Measurements from ENCODE around the gene CAMK1D. TPM values are rescaled to one million over a fixed set of nuclear protein-coding genes. Genes with fewer than 3 reads are reported as not detected.

Gene CAMK1D
- total RNA-seq, 1 experiment from 2014 or later = 0.52 TPM

DNA sequence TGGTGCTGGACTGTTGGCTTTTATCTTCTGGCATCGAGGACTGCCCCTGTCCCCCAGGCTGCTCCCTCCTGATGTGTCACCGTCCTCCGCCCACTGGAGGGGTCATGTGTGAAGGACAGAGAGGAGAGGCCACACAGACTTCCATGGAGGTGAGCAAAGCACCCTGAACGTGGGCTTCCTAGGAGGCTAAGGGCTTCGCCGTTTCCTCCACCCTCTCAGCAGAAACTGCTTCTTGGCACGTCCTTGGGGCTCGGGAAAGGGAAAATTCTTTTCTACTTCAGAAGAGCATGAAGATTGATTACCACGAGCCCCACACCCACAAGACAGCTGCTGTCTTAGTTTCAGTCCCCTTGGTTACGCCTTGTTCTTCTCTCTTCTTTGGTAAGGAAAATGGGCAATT is 433.9 kb downstream of the CAMK1D start:
- no peak for DNase-seq (ENCODE audit: low read depth)

DNA sequence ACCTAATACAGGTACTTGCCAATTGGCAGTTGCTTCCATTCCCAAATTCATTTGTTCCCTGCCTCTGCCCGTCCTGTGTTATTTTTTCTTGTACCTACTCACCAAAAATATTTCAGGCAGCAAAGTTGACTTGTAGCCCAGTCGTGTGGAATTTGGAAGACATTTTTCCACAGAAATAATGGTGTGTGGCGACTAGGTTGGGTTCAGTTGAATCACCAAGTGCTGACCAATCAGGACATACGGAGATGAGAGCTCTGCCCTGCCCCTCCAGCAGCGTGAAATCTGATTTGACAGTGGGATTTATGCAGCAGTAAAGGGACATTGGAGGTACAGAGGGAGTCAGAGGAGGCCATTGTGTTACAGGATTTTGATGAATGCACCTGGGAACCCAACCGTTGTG is 435.3 kb downstream of the CAMK1D start:
- DNase-seq (ENCODE audit: low read depth) = no peak

DNA sequence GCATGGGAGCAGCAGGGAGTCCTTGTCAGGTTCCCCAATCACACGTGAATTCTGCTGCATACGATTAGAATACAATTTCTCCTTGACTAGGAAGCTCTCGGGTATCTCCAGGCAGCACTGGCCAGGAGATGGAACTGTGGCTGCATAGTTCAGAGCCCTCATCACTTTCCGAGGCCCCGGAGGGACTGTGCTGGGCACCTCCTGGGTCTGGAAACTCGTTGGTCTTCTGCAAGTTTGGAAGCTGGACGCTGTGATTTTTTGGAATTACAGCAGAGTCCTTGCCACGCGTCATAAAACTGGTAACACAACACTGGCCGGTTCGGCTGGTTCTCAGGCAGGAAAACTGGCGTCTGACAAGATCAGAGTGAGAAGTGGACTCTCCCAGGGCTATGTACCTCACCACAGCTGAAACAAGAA is 436.1 kb downstream of the CAMK1D start:
- no peak for DNase-seq (ENCODE audit: low read depth)

DNA sequence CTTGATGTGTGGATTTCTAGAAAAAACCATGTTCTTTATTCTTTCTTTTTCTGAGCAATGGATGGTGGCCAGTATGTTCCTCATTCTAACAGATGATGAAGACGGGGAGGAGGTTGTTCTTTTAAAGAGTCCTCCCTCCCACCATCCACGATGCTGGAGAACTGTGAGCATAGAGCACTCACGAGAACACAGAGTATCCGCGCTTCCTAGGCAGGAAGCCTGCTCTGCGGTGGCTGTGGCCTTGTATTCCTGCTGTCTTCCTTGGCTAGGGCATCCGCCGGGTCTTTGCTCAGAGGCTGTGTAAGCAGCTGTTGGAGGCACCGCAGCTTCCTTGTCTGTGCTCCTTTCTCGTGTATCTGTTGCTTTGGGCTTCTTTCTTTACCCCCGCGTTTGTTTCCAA is 437.9 kb downstream of the CAMK1D start:
- DNase-seq (ENCODE audit: low read depth) = no peak

DNA sequence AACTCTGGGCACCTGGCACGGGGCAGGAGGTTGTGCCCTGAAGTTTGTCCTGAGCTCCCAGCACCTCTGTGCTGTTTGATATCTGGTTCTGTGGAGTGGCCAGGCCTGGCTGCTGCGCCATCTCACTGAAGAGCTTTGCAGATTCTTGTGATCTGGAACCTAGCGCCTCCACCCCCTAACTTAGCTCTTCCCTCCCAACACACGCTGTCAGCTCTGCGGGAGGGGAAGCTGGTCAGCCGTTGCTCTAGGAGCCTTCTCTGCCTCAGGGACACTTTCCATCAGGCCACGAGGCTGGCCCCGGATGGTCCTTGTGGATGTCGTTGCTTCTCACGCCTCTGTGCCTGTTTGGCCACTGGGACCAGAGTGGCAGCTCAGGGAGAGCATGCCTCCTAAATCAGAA is 438.9 kb downstream of the CAMK1D start:
- DNase-seq (ENCODE audit: low read depth) = no peak

DNA sequence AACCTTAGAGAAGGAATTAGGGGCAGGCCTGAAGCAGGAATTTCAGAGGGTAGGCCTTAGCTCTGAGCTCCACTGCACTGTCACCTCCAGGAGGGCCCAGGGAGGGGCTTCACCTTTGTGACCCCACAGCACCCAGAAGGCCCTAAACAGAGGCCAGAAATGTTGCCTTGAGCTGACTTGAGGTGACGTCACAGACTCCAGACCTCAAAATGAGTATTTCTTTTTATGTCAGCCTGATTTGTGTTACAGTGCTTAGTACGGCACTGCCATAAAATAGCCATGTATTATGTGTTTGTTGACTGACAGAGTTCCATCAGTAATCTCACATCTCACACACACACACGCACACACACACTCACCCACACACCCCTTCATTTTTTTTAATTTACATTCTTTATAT is 440.9 kb downstream of the CAMK1D start:
- DNase-seq (ENCODE audit: low read depth) = no peak

DNA sequence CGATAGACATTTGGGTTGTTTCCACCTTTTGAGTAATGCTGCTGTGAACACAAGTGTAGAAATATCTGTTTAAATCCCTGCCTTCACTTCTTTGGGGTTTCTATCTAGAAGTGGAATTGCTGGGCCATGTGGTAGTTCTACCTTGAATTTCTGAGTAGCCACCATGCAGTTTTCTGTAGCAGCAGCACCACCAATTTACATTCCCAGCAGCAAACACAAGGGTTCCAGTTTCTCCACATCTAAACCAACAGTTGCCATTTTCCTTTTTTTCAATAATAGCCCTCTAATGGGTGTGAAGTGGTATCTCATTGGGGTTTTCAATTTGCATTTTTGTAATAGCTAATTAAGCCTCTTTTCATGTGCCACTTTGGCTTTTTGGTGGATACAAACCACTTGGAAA is 442.4 kb downstream of the CAMK1D start:
- DNase-seq (ENCODE audit: low read depth) = no peak

DNA sequence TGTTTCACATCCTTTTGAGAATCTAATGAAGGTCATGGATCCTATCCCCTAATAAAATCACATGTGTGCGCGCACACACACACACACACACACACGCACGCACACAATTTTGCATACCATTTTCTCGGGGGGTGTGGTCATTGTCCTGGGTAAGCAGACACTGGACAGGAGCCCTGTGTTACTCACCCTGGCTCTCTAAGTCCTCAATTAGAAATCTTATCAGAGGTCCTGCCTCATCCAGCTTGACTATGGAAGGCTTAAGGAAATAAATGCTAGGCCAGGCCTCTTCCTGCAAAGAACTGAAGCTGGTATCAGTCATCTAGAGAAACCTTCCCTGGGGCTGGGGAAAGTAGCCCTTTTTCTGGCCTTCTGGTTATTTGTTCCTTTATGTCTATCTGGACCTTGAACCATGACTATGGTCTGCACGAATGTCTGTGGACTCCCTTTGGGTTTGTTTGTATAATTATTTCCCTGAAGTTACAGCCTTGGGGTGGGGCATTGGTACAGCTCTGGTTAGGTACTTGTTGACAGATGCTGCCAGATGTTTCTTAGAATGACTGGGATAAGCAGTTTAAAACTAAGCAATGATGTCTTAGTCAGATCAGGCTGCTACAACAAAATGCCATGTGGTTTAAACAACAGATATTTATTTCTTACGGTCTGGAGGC is 443.7 kb downstream of the CAMK1D start:
- DNase-seq (ENCODE audit: low read depth) = no peak

DNA sequence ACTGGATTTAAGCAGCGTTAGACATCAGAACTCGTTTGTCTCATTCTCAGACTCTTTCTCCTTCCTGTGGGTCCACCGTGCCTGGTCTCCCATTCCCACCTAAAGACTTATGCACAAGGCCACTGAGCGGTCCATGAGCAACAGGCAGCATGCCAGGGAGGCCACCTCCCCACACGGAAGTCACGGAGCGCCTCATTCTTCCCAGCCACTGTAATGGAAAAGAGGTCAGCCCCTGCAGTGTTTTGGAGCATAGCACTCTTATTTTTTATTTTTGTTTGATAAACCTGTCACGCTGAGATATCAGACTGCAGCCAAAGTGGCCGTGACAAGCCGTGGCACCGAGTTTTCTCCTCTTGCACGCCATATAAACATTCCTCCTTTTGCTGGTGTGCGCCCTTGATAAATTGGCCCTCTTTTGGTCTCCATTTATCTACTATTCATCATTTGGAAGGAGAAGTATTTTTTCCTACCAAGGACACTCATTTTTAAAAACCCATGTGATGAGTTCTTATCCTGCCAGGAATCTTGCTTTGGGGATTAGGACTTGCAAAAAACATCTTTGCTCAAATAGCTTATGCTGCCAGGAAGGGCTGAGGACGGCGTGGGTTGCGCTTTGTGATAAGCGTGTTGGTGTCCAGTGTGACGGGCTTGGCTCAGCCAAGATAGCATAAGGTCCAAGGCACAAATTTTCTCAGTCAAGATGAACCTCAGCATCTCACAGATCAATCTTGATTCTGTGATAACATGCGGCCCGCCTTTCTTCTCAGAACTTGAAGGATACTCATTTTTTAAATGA is 446.2 kb downstream of the CAMK1D start:
- no peak for DNase-seq (ENCODE audit: low read depth)

DNA sequence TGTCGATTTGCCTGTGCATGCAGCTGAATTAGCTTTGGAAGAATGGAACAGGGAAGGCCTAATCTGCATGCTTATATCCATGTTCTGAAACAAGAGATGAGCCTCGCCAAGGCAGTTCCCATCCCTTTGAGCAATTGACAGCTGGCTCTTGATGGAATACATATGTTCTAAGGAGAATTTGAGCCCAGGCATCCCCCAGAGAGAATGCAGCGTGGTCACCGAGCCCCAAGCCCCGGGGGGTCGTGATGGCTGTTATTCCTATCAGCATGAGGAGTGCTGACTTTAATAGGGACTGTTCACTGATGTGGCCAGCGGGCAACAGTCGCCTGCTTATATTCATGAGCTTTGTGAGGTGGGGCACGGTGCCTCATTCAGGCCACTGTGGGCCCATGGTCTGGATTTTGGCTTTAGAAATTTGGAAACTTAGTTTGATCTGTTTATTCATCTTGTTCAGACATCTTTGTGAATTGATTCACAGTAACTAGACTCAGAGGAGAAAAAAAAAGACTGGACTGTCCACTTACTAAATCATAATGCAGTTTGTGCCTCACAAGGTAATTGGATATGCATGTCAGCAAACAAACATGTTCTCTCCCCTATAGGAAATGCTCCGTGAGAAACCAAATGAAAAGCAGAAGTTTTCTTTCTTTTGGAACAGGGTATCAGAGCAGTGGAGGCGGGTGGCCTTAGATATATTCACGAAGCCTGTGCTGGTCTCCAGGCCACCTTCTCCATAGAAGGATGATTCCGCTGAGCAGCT is 447.2 kb downstream of the CAMK1D start:
- no peak for DNase-seq (ENCODE audit: low read depth)

DNA sequence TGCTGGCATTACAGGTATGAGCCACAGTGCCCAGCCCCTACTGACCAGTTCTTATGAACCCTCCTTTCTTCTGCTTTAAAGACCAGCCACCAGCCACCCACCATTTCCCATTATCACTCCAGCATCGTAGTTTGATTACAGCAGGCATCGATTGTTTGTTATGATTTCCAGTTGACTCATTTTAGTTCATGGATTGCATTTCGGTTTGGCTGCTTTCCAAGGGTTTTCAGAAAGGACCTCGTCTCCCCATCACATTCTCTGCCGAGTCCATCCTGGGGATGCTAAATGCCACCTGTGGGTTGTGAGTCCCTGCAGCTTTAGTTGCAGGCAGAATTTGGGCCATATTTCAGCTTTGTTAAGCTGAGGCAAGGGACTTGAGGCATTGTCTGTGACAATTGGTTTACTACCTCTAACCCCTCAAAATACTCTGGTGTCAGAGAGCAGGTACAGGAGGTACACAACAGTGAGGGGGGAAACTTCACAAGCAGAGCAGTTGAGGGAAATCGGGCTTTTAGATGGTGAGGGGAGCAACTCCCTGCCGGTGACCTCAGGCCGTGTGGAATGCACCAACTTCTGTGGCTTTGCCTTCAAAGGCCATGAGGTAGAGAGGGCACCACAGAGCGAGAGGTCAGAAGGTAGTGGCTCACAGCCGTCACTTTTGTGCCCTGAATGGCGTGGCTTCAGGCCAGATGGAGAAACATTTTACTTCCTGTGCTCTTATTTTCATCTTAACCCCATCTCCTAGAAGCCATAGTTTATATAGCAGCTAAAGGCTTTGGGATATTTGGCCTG is 448.3 kb downstream of the CAMK1D start:
- DNase-seq (ENCODE audit: low read depth) = no peak

DNA sequence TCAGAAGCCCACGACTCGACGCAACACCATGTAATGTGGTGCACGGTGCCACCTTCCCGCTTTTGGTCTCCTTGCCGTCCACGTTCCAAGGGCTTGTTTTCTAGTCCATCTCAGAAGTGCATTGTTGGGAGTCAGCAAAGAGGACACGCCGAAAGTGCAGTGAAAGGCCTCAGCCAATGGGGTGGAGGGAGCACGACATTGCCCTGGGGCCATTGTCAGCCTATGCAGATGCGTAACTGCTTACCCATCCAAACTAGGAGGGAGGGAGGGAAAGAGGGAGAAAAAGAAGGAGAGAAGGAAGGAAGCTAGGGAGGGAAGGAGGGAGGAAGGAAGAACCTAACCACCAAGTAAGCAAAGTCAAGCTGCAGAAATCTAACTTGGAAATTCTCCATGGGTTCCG is 449.8 kb downstream of the CAMK1D start:
- no peak for DNase-seq (ENCODE audit: low read depth)

DNA sequence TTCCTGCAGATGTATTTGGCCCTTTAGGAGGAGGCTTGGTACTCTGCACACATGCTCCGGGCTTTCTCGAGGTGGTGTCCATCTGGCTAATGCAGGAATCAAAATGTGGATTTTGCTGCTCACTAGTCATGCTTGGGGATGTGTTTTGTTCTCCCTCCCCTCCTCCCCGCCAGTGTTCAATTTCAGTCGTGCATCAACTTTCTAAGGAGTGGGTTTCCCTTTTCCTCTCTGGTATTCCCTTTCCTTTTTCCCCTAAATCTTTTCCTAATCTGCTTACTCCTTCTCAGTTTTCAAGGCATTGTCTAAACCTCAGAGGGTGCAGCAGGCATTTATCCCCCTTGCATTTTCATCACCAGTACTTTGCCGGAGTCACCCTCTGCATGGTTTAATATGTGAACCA is 450.4 kb downstream of the CAMK1D start:
- no peak for DNase-seq (ENCODE audit: low read depth)

DNA sequence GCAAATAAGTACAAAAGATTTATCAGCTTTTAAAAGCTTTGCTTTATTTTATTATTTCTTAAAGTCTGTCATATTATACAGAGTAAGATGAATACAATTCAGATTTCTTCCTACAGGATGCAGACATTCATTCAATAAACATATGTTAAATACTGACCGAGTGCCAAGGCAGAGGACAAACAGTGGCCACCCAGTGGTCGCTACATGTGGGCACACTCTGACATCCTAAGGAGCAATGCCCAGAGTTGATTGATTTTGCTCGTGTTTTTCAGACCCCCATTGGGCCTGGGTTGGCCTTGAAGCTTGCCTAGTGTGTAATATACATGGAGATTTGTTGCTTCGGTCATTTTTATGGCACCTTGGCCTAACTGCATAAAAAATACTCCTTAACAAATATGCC is 451.0 kb downstream of the CAMK1D start:
- DNase-seq (ENCODE audit: low read depth) = no peak

DNA sequence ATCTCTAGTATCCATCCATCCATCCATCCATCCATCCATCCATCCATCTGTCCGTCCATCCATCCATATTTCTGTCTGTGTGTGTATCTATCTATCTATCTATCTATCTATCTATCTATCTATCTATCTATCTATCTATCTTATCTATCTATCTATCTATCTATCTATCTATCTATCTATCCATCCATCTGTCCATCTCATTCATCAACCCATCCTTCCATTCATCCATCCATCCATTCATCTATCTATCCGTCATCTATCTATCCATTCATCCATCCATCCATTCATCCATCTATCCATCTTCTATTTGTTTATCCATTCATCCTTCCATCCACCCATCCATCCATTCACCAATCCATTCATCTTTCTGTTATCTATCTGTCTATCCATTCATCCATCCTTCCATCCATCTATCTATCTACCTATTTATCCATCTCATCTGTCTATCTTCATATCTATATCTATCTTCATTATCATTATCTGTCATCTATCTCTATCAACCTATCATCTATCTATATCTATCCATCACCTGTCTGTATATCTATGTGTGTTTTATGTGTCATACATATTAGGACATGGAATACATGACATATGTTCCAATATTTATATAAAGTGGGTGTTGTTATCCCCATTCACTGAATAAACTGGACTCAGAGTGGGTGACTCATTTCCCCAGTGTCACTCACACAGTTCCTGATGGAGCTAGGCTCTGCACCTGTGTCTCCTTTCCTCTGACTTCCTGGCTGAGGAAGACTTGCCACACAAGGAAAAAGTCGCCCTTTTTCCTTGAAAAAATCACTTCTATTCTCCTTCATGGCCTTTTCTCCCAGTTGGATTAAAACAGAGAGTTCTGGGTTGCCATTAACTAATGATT is 452.1 kb downstream of the CAMK1D start:
- no peak for DNase-seq (ENCODE audit: low read depth)

DNA sequence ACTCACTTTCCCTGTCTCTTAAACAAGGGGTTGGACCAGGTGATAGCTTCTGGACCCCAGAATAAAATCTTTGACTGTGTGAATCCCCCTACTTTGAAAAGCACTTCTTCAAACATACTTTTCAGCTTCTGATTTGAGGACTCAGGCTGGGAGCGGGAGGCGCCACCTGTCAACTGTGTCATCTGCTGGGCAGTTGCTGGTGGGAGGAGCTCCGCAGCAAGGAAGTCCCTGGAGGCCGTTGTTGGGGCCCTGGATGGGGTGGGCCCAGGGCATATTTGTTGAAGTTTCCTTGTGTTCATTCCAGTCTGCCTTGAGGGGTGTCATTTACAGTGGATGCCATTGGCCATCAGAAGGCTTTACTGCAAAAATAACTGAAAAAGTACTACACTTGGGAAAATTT is 454.4 kb downstream of the CAMK1D start:
- DNase-seq (ENCODE audit: low read depth) = no peak

DNA sequence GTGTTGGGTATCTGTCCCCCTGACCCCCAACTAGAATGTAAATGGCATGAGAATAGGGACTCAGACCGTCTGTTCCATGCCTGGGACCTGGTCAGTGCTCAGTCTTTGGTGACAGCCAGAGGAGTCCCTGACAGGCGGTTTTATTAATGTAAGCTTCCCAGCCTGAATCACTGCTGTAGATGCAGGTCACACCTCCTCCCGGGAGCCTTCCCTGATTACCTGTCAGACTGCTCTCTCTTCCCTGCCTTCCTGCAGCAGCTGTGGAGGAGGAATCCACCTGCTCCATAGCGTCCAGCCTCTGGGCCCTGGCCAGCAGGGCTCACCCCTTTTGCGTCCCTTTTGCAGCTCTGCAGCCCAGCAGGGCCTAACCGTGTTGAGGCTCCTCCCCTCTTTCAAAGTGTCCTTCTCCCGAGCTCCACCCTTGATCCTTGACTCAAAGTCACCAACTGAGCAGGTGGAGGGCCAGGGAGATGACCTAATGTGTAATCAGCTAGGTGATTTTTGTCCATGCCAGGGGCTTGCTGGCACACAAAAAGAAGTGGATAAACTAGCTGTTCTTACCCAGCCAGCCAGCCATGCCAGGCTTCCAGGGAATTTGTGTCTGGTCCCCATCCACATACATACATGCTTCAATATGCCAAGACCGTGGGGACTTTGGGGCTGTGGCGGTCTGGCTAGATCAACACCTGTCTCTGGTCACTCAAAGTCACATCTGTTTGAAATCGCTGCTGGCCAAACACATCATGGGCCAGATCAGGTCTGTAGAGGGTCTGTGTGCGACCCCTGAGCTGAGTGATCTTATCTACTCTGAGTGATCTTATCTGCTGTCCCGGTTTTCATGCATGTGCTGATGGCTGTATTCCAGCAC is 457.1 kb downstream of the CAMK1D start:
- no peak for DNase-seq (ENCODE audit: low read depth)

DNA sequence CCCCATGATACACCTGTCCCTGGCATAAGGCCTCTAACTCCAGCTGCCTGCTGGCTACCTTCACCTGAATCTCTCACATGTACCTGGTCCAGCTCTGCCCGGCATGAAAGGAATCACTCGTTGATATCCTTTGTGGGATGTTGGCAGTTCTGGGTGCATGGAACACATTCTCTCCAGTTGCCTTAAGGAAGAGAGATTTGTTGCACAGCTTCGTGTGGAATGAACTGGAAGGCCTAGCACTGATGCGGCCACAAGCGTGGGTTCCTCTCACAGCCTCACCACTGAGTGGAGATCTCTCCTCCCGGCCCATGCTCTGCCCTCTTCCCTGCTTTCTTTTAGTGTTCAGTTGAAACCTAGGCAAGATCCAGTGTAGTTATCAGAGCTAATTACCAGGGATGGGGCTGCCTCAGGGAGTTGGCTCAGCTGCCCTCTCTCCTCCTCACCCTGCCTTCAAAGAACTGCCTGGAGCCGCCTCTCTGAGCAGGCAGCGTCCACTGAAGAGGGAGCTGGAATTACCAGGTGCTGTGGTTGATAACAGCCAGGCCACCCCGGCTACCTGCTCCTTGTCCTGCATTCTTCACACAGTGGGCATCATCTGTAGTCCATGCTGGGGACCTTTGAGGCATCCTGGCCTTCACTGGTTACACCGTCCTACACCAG is 457.9 kb downstream of the CAMK1D start:
- no peak for DNase-seq (ENCODE audit: low read depth)

DNA sequence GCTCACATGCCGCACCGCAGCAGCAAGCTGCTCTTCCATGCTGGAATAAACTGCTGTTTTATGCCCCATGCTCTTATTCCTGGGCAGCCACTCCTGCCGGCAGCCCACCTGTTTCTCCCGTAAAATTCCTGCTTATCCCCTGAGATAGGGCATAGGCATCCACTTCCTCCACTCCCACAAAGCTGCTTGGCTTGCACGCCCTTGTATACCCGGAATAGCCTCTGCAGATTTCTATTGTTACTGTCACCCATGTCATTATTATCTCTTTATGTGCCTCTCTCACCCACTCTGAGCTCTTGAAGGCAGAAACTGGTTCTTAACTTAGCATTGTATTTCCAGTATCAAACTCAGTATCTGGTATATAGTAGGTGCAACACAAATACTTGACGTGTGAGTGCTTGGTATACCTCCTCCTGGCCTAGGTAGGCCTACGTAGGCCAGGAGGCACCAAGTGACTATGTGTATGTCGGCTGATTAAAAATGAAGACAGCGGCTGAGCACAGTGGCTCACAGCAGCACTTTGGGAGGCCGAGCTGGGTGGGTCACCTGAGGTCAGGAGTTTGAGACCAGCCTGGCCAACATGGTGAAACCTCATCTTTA is 458.8 kb downstream of the CAMK1D start:
- DNase-seq (ENCODE audit: low read depth) = no peak
